ENCODE data around the gene BCL11B.

Gene BCL11B

GRCh38 chr14:99266181-99267178 is 5.5 kb downstream of the BCL11B start:
- peak; percentile 83 for DNase-seq

- no peak for DNase-seq
Observed at GRCh38 chr14:99265571-99265970, 6.4 kb downstream of the BCL11B start.

GRCh38 chr14:99264691-99265450 is 7.1 kb downstream of the BCL11B start:
- no peak for DNase-seq

- no peak for DNase-seq
Observed at GRCh38 chr14:99263564-99264330, 8.2 kb downstream of the BCL11B start.

GRCh38 chr14:99262977-99263448 is 9.0 kb downstream of the BCL11B start:
- DNase-seq: no peak

GRCh38 chr14:99261912-99262787 is 9.8 kb downstream of the BCL11B start:
- no peak for DNase-seq

GRCh38 chr14:99260587-99261551 is 11.1 kb downstream of the BCL11B start:
- DNase-seq: no peak

GRCh38 chr14:99260116-99260515 is 11.9 kb downstream of the BCL11B start:
- no peak for DNase-seq

- DNase-seq: no peak
Observed at GRCh38 chr14:99258876-99259726, 12.9 kb downstream of the BCL11B start.

GRCh38 chr14:99258341-99258861 is 13.6 kb downstream of the BCL11B start:
- DNase-seq: no peak

- DNase-seq: no peak
Observed at GRCh38 chr14:99257673-99258221, 14.2 kb downstream of the BCL11B start.

GRCh38 chr14:99257122-99257672 is 14.8 kb downstream of the BCL11B start:
- no peak for DNase-seq

GRCh38 chr14:99256483-99256874 is 15.5 kb downstream of the BCL11B start:
- no peak for DNase-seq

GRCh38 chr14:99255621-99256482 is 16.1 kb downstream of the BCL11B start:
- DNase-seq: no peak

GRCh38 chr14:99254328-99255009 is 17.5 kb downstream of the BCL11B start:
- no peak for DNase-seq

- no peak for DNase-seq
Observed at GRCh38 chr14:99253890-99254289, 18.1 kb downstream of the BCL11B start.

All from NCI-H82 (cell line).